Astrocyte (in vitro differentiated cells and primary cell): ENCODE measurements around the gene AMPD2. TPM values are rescaled to one million over a fixed set of nuclear protein-coding genes. Genes with fewer than 3 reads are reported as not detected.
"Not testable (repeated sequence)": the region's sequence is repeated elsewhere in the genome, so short reads cannot be mapped to it uniquely, and the experiment has no call there.

Experiments
- DNase-seq: peaks from one replicate; pipeline ENCODE4 v3.0.0-alpha.2; 2010; ENCODE audit warnings: low read depth
- FAIRE-seq: peaks from 2 replicates; lab custom pipeline; 2011; peaks lifted over from hg19 to GRCh38; lab: Jason Lieb, UNC
- H2AFZ ChIP-seq: 2 replicates; pipeline ENCODE4 v1.6.0; 2012; ENCODE audit warnings: low read depth, low read length, inconsistent platforms
- H3K27ac ChIP-seq: 2 replicates; pipeline ENCODE4 v1.5.1; 2011; ENCODE audit warnings: low read depth, low read length, inconsistent platforms
- H3K27me3 ChIP-seq: 2 replicates; pipeline ENCODE4 v1.6.0; 2011; ENCODE audit warnings: low read length, inconsistent platforms; ENCODE audit not compliant: insufficient read depth
- H3K36me3 ChIP-seq: 2 replicates; pipeline ENCODE4 v1.5.1; 2011; ENCODE audit warnings: low read length, inconsistent platforms; ENCODE audit not compliant: insufficient read depth
- H3K4me1 ChIP-seq: 2 replicates; pipeline ENCODE4 v1.5.1; 2011; ENCODE audit warnings: low read length, inconsistent platforms; ENCODE audit not compliant: insufficient read depth
- H3K4me2 ChIP-seq: 2 replicates; pipeline ENCODE4 v1.6.0; 2012; ENCODE audit warnings: low read length, inconsistent platforms
- H3K4me3 ChIP-seq: 2 replicates; pipeline ENCODE4 v1.5.1; 2011; ENCODE audit warnings: low read depth, mild to moderate bottlenecking, low read length, inconsistent platforms; ENCODE audit not compliant: insufficient read depth
- H3K79me2 ChIP-seq: 2 replicates; pipeline ENCODE4 v1.6.0; 2012; ENCODE audit warnings: mild to moderate bottlenecking, low read length, inconsistent platforms; ENCODE audit not compliant: insufficient read depth
- H3K9ac ChIP-seq: 2 replicates; pipeline ENCODE4 v1.6.0; 2012; ENCODE audit warnings: mild to moderate bottlenecking, low read length, inconsistent platforms
- H3K9me3 ChIP-seq: 2 replicates; pipeline ENCODE4 v1.5.1; 2012; ENCODE audit warnings: low read depth, mild to moderate bottlenecking, low read length, inconsistent platforms; ENCODE audit not compliant: insufficient read depth
- H4K20me1 ChIP-seq: 2 replicates; pipeline ENCODE4 v1.6.0; 2012; ENCODE audit warnings: low read length, inconsistent platforms; ENCODE audit not compliant: insufficient read depth
- H3K27ac Mint-ChIP-seq: one replicate; pipeline ENCODE4 v1.8.0; 2021; ENCODE audit warnings: mild to moderate bottlenecking, mixed read lengths; ENCODE audit not compliant: unreplicated experiment
- H3K27me3 Mint-ChIP-seq: one replicate; pipeline ENCODE4 v1.8.0; 2021; ENCODE audit warnings: low read depth, mixed read lengths; ENCODE audit not compliant: unreplicated experiment
- H3K36me3 Mint-ChIP-seq: one replicate; pipeline ENCODE4 v1.8.0; 2021; ENCODE audit warnings: low read depth, mixed read lengths; ENCODE audit not compliant: unreplicated experiment
- H3K4me1 Mint-ChIP-seq: one replicate; pipeline ENCODE4 v1.8.0; 2021; ENCODE audit warnings: low read depth, mixed read lengths; ENCODE audit not compliant: unreplicated experiment
- H3K4me3 Mint-ChIP-seq: one replicate; pipeline ENCODE4 v1.8.0; 2021; ENCODE audit warnings: mild to moderate bottlenecking, moderate library complexity, mixed read lengths; ENCODE audit not compliant: unreplicated experiment
- H3K9me3 Mint-ChIP-seq: one replicate; pipeline ENCODE4 v1.8.0; 2021; ENCODE audit warnings: mild to moderate bottlenecking, mixed read lengths; ENCODE audit not compliant: unreplicated experiment
- CTCF ChIP-seq: IDR thresholded peaks from 2 replicates; pipeline ENCODE4 v1.5.1; 2011; ENCODE audit warnings: low read depth, mild to moderate bottlenecking, inconsistent platforms, low read length, moderate library complexity; ENCODE audit not compliant: insufficient read depth
- EZH2 ChIP-seq: IDR thresholded peaks from 2 replicates; pipeline ENCODE4 v1.6.1; 2012; ENCODE audit warnings: mild to moderate bottlenecking, low read length, inconsistent platforms; ENCODE audit not compliant: insufficient read depth
- total RNA-seq: library from RNA; stranded (reverse); gene quantifications from 2 replicates; pipeline ENCODE4 v1.2.1, GENCODE V29; 2021

The AMPD2 gene
- total RNA-seq, 1 donor from 2014 or later, result 156 TPM

GRCh38 chr1:109677459-109677858 is 57.8 kb downstream of the AMPD2 start:
- TF ChIP-seq CTCF (no peak), EZH2 (no peak)
- no peak for FAIRE-seq

GRCh38 chr1:109678637-109679036 is 59.0 kb downstream of the AMPD2 start:
- not testable (repeated sequence) for H3K4me2 ChIP-seq, H3K79me2 ChIP-seq, H2AFZ ChIP-seq, H3K4me3 ChIP-seq, H3K4me1 ChIP-seq, H3K36me3 ChIP-seq, FAIRE-seq, H3K4me1 Mint-ChIP-seq, H3K27ac ChIP-seq, H3K27me3 ChIP-seq, H3K27me3 Mint-ChIP-seq, H3K9me3 ChIP-seq, H3K27ac Mint-ChIP-seq, H3K36me3 Mint-ChIP-seq, DNase-seq, H4K20me1 ChIP-seq, H3K9ac ChIP-seq, H3K9me3 Mint-ChIP-seq, H3K4me3 Mint-ChIP-seq

More at GRCh38 chr1:109677459-109677858, 57.8 kb downstream of the AMPD2 start:
- Mint-ChIP-seq H3K27ac (no peak overlapping the region), H3K36me3 (peaks cover 3% of the 10 kb centered on the region), H3K4me3 (no peak overlapping the region), H3K4me1 (no peaks in the 10 kb centered on the region), H3K9me3 (peaks cover 2% of the 10 kb centered on the region), H3K27me3 (peaks cover 8% of the 10 kb centered on the region)
- H3K4me2 ChIP-seq, result no peak overlapping the region
- no peak overlapping the region for H3K9ac ChIP-seq
- no peaks in the 10 kb centered on the region for H3K36me3 ChIP-seq
- H3K4me1 ChIP-seq, result no peaks in the 10 kb centered on the region
- H3K79me2 ChIP-seq, result no peaks in the 10 kb centered on the region
- no peaks in the 10 kb centered on the region for H3K27me3 ChIP-seq
- no peak overlapping the region for H3K27ac ChIP-seq
- H2AFZ ChIP-seq, result no peak overlapping the region
- no peaks in the 10 kb centered on the region for H4K20me1 ChIP-seq
- H3K4me3 ChIP-seq, result no peak overlapping the region
- no peak for DNase-seq
- no peaks in the 10 kb centered on the region for H3K9me3 ChIP-seq

Other genes starting within 250 kb of the AMPD2 start
- gene SORT1, start 221.9 kb upstream of the AMPD2 start, total RNA-seq, result 135 and 138 TPM in 2 replicates
- 143 and 148 TPM in 2 replicates for gene PSMA5, start 193.4 kb upstream of the AMPD2 start, total RNA-seq
- 0.70 and 0.77 TPM in 2 replicates for gene SYPL2, start 153.3 kb upstream of the AMPD2 start, total RNA-seq
- 5.5 and 6.2 TPM in 2 replicates for gene ATXN7L2, start 135.9 kb upstream of the AMPD2 start, total RNA-seq
- gene CYB561D1, start 125.7 kb upstream of the AMPD2 start, total RNA-seq, result 9.4 and 11.9 TPM in 2 replicates
- 1.2 and 1.8 TPM in 2 replicates for gene AMIGO1, start 110.1 kb upstream of the AMPD2 start, total RNA-seq
- not detected in 2 replicates for gene GPR61, start 80.0 kb upstream of the AMPD2 start, total RNA-seq
- gene GNAI3, start 71.2 kb upstream of the AMPD2 start, total RNA-seq, result 15.3 and 16.1 TPM in 2 replicates
- not detected in 2 replicates for gene GNAT2, start 221 bp upstream of the AMPD2 start, total RNA-seq
- gene GSTM4, start 36.3 kb downstream of the AMPD2 start, total RNA-seq, result 4.4 and 4.6 TPM in 2 replicates
- 11.8 and 13.4 TPM in 2 replicates for gene GSTM2, start 48.2 kb downstream of the AMPD2 start, total RNA-seq
- gene GSTM1, start 68.0 kb downstream of the AMPD2 start, total RNA-seq, result not detected in 2 replicates
- gene GSTM5, start 92.4 kb downstream of the AMPD2 start, total RNA-seq, result not detected in 2 replicates
- 25.4 and 26.1 TPM in 2 replicates for gene GSTM3, start 121.2 kb downstream of the AMPD2 start, total RNA-seq
- gene EPS8L3, start 144.1 kb downstream of the AMPD2 start, total RNA-seq, result not detected in 2 replicates